GM19035 (cell line): Measurements from ENCODE around the gene CGNL1.

ENCODE experiments used
- ATAC-seq: cut with Tn5 transposase; IDR thresholded peaks from one replicate; pipeline ENCODE4 v1.9.1; 2021; ENCODE audit not compliant: unreplicated experiment

CGNL1 gene

GRCh38 chr15:57353317-57353804 is 22.9 kb upstream of the CGNL1 start:
- no peak for ATAC-seq

- ATAC-seq = no peak
Measured at GRCh38 chr15:57354436-57355123, 21.7 kb upstream of the CGNL1 start.

- no peak for ATAC-seq
Measured at GRCh38 chr15:57355259-57355658, 21.0 kb upstream of the CGNL1 start.

GRCh38 chr15:57356178-57356577 is 20.1 kb upstream of the CGNL1 start:
- no peak for ATAC-seq

- no peak for ATAC-seq
Measured at GRCh38 chr15:57356636-57357035, 19.7 kb upstream of the CGNL1 start.

GRCh38 chr15:57357799-57358198 is 18.5 kb upstream of the CGNL1 start:
- ATAC-seq = no peak

- ATAC-seq = no peak
Measured at GRCh38 chr15:57358571-57358970, 17.7 kb upstream of the CGNL1 start.

GRCh38 chr15:57363661-57364060 is 12.6 kb upstream of the CGNL1 start:
- ATAC-seq = no peak

- ATAC-seq = no peak
Measured at GRCh38 chr15:57364282-57365007, 11.9 kb upstream of the CGNL1 start.

GRCh38 chr15:57367556-57367955 is 8.7 kb upstream of the CGNL1 start:
- no peak for ATAC-seq

GRCh38 chr15:57370929-57371328 is 5.4 kb upstream of the CGNL1 start:
- no peak for ATAC-seq

- ATAC-seq = no peak
Measured at GRCh38 chr15:57373251-57373881, 2.9 kb upstream of the CGNL1 start.

GRCh38 chr15:57373882-57374276 is 2.4 kb upstream of the CGNL1 start:
- no peak for ATAC-seq

- no peak for ATAC-seq
Measured at GRCh38 chr15:57376696-57377477, 582 bp downstream of the CGNL1 start.

- ATAC-seq = no peak
Measured at GRCh38 chr15:57377478-57377847, 1.2 kb downstream of the CGNL1 start.

- ATAC-seq = no peak
Measured at GRCh38 chr15:57379487-57379886, 3.2 kb downstream of the CGNL1 start.

GRCh38 chr15:57380854-57381253 is 4.5 kb downstream of the CGNL1 start:
- ATAC-seq = no peak

- ATAC-seq = no peak
Measured at GRCh38 chr15:57382215-57382614, 5.9 kb downstream of the CGNL1 start.

GRCh38 chr15:57382969-57383368 is 6.7 kb downstream of the CGNL1 start:
- no peak for ATAC-seq

GRCh38 chr15:57384024-57384423 is 7.7 kb downstream of the CGNL1 start:
- ATAC-seq = no peak

- no peak for ATAC-seq
Measured at GRCh38 chr15:57384816-57385215, 8.5 kb downstream of the CGNL1 start.
